ENCODE measurements around the gene KIRREL1.
A peak's percentile ranks its signal among the peaks of the same experiment; 100 is the strongest.
"Not testable (repeated sequence)": the region's sequence is repeated elsewhere in the genome, so short reads cannot be mapped to it uniquely, and the experiment has no call there.

KIRREL1 gene

GRCh38 chr1:158112994-158113758, 119.7 kb downstream of the KIRREL1 start:
- DNase-seq, result no peak

GRCh38 chr1:158113759-158114127, 120.3 kb downstream of the KIRREL1 start:
- DNase-seq, result no peak

GRCh38 chr1:158115126-158115525, 121.7 kb downstream of the KIRREL1 start:
- DNase-seq, result no peak

GRCh38 chr1:158116311-158117167, 123.1 kb downstream of the KIRREL1 start:
- DNase-seq, result no peak

- peak in 1 of 2 experiments; percentile 3 for DNase-seq
Observed at GRCh38 chr1:158117854-158118704, 124.6 kb downstream of the KIRREL1 start.

- no peak for DNase-seq
Observed at GRCh38 chr1:158118713-158119402, 125.4 kb downstream of the KIRREL1 start.

- no peak for DNase-seq
Observed at GRCh38 chr1:158119976-158120653, 126.7 kb downstream of the KIRREL1 start.

- DNase-seq, result peak in 1 of 2 experiments; percentile 24
Observed at GRCh38 chr1:158121604-158122254, 128.3 kb downstream of the KIRREL1 start.

- DNase-seq, result no peak
Observed at GRCh38 chr1:158122833-158123388, 129.5 kb downstream of the KIRREL1 start.

GRCh38 chr1:158124034-158124433, 130.6 kb downstream of the KIRREL1 start:
- no peak for DNase-seq

- peak in 1 of 2 experiments; percentile 78 for DNase-seq
Observed at GRCh38 chr1:158124999-158125398, 131.6 kb downstream of the KIRREL1 start.

GRCh38 chr1:158126425-158126824, 133.0 kb downstream of the KIRREL1 start:
- no peak for DNase-seq

- DNase-seq, result not testable (repeated sequence)
Observed at GRCh38 chr1:158128531-158128930, 135.1 kb downstream of the KIRREL1 start.

- DNase-seq, result no peak
Observed at GRCh38 chr1:158131217-158131616, 137.8 kb downstream of the KIRREL1 start.

GRCh38 chr1:158140764-158141192, 147.3 kb downstream of the KIRREL1 start:
- DNase-seq, result no peak

GRCh38 chr1:158145173-158145719, 151.8 kb downstream of the KIRREL1 start:
- no peak for DNase-seq

- no peak for DNase-seq
Observed at GRCh38 chr1:158146165-158146564, 152.7 kb downstream of the KIRREL1 start.

GRCh38 chr1:158146739-158147138, 153.3 kb downstream of the KIRREL1 start:
- no peak for DNase-seq

- no peak for DNase-seq
Observed at GRCh38 chr1:158147401-158147800, 154.0 kb downstream of the KIRREL1 start.

GRCh38 chr1:158147869-158148268, 154.4 kb downstream of the KIRREL1 start:
- no peak for DNase-seq

GRCh38 chr1:158148468-158148867, 155.0 kb downstream of the KIRREL1 start:
- DNase-seq, result no peak
